ENCODE data around the gene RNF183.

- TF ChIP-seq CTCF (conservative IDR thresholded peaks at IDR 0.05) (no peak), ZFX (IDR thresholded peaks at IDR 0.05) (no peak)
Observed at GRCh38 chr9:113267911-113268566, 35.1 kb downstream of the RNF183 start.

All from C4-2B (cell line).